Activated effector memory CD4-positive, alpha-beta T cell treated with Interleukin-2 at 50 U/mL for 16 hours (primary cell): Measurements from ENCODE around the gene GPR26.

Source experiments
- DNase-seq: peaks from one replicate; pipeline ENCODE4 v3.0.0-alpha.2; 2020

GPR26 gene

GRCh38 chr10:123666318-123667236 is at the start of gene GPR26:
TSS of gene GPR26 (plus strand) at chr10:123666355. CDS start at chr10:123666408, 53 bp downstream.
- DNase-seq = no peak

GRCh38 chr10:123618224-123618623 is 47.9 kb upstream of the GPR26 start:
- DNase-seq = no peak

- DNase-seq = no peak
Measured at GRCh38 chr10:123619067-123619855, 46.9 kb upstream of the GPR26 start.

- no peak for DNase-seq
Measured at GRCh38 chr10:123620621-123621020, 45.5 kb upstream of the GPR26 start.

GRCh38 chr10:123621492-123621891 is 44.7 kb upstream of the GPR26 start:
- no peak for DNase-seq

GRCh38 chr10:123621916-123622315 is 44.2 kb upstream of the GPR26 start:
- no peak for DNase-seq

- no peak for DNase-seq
Measured at GRCh38 chr10:123622381-123622780, 43.8 kb upstream of the GPR26 start.

GRCh38 chr10:123624086-123624485 is 42.1 kb upstream of the GPR26 start:
- no peak for DNase-seq

GRCh38 chr10:123633106-123633505 is 33.0 kb upstream of the GPR26 start:
- no peak for DNase-seq

- DNase-seq = no peak
Measured at GRCh38 chr10:123633636-123634035, 32.5 kb upstream of the GPR26 start.

GRCh38 chr10:123634221-123634620 is 31.9 kb upstream of the GPR26 start:
- DNase-seq = no peak

- DNase-seq = no peak
Measured at GRCh38 chr10:123635131-123635530, 31.0 kb upstream of the GPR26 start.

GRCh38 chr10:123635745-123636144 is 30.4 kb upstream of the GPR26 start:
- DNase-seq = no peak

- DNase-seq = no peak
Measured at GRCh38 chr10:123636598-123637325, 29.4 kb upstream of the GPR26 start.

- no peak for DNase-seq
Measured at GRCh38 chr10:123637326-123637880, 28.8 kb upstream of the GPR26 start.

- DNase-seq = no peak
Measured at GRCh38 chr10:123639131-123639530, 27.0 kb upstream of the GPR26 start.

- DNase-seq = no peak
Measured at GRCh38 chr10:123640016-123640535, 26.1 kb upstream of the GPR26 start.

- no peak for DNase-seq
Measured at GRCh38 chr10:123642293-123642692, 23.9 kb upstream of the GPR26 start.

- DNase-seq = no peak
Measured at GRCh38 chr10:123642697-123643096, 23.5 kb upstream of the GPR26 start.

- DNase-seq = no peak
Measured at GRCh38 chr10:123643315-123643714, 22.8 kb upstream of the GPR26 start.

- DNase-seq = no peak
Measured at GRCh38 chr10:123645016-123645415, 21.1 kb upstream of the GPR26 start.

- DNase-seq = no peak
Measured at GRCh38 chr10:123645615-123646014, 20.5 kb upstream of the GPR26 start.

GRCh38 chr10:123648595-123648994 is 17.6 kb upstream of the GPR26 start:
- DNase-seq = no peak
